Mesothelial cell of epicardium (in vitro differentiated cells): ENCODE measurements around the gene LTN1. TPM values are rescaled to one million over a fixed set of nuclear protein-coding genes. Genes with fewer than 3 reads are reported as not detected.

ENCODE experiments used
- DNase-seq, 2 experiments: peaks; one replicate each; pipeline ENCODE4 v3.0.0; 2021; ENCODE audit warnings: low spot score in 2 of 2; ENCODE audit not compliant: unreplicated experiment in 2 of 2
- H3K27ac Mint-ChIP-seq: 2 replicates; pipeline ENCODE4 v1.8.0; 2021; ENCODE audit warnings: mixed read lengths
- H3K27me3 Mint-ChIP-seq: 2 replicates; pipeline ENCODE4 v1.8.0; 2021; ENCODE audit warnings: low read depth, mixed read lengths
- H3K36me3 Mint-ChIP-seq: 2 replicates; pipeline ENCODE4 v1.8.0; 2021; ENCODE audit warnings: mixed read lengths
- H3K4me1 Mint-ChIP-seq: 2 replicates; pipeline ENCODE4 v1.8.0; 2021; ENCODE audit warnings: mixed read lengths
- H3K4me3 Mint-ChIP-seq: 2 replicates; pipeline ENCODE4 v1.8.0; 2021; ENCODE audit warnings: mild to moderate bottlenecking, moderate library complexity, mixed read lengths
- H3K9me3 Mint-ChIP-seq: 2 replicates; pipeline ENCODE4 v1.8.0; 2021; ENCODE audit warnings: mixed read lengths
- CTCF ChIP-seq: fragments of 200-600 bp; sonication (generic); IDR thresholded peaks from one replicate; pipeline ENCODE4 v1.5.0; 2021; ENCODE audit warnings: antibody characterized with exemption; ENCODE audit not compliant: unreplicated experiment
- total RNA-seq: library from RNA; stranded (reverse); gene quantifications from 3 replicates; pipeline ENCODE4 v1.2.1, GENCODE V29; 2021

LTN1 gene
- total RNA-seq, 1 donor from 2014 or later = 31.1 TPM

DNA sequence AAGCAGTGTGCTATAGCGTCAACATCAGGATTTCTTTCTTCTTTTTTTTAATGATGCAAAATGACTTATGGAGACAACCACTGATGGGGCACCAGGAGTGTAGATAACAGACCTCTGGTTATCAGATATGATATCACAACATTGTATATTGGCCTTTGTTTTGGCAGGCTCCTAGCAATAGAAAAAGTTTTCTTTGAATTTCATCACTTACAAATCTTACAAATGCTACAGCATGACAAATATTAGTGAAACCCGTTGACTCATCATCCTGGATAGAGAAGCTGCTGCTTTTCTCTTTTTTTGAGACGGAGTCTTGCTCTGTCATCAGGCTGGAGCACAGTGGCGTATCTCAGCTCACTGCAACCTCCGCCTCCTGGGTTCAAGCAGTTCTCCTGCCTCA lies 92.9 kb downstream of the LTN1 start:
- no peak overlapping the region for H3K27ac Mint-ChIP-seq
- DNase-seq = no peak
- TF ChIP-seq CTCF = no peak
- no peak overlapping the region for H3K4me3 Mint-ChIP-seq
- peaks cover 9% of the 10 kb centered on the region for H3K27me3 Mint-ChIP-seq
- H3K4me1 Mint-ChIP-seq = peaks cover 4% of the 10 kb centered on the region
- peaks cover 9% of the 10 kb centered on the region for H3K9me3 Mint-ChIP-seq
- peaks cover 2% of the 10 kb centered on the region for H3K36me3 Mint-ChIP-seq

DNA sequence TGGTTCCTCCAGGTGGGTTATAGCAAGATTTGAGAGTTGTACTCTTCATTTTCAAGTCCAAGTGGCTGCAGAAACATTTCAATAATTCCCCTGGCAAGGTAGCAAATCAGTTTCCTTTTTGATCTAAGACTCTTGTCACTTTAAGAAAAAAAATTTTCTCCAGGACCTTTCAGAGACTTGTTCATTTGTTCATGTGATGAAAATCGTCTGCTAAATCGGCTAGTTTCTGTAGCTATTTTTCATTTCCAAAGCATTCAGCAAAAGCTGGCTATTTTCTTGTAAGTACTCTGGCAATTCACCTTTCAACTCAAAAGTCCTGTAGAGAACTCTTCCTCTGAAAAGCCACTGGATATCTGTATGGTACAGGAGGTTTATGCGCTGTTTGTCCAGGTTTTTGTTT lies 93.5 kb downstream of the LTN1 start:
- peaks cover 9% of the 10 kb centered on the region for H3K27me3 Mint-ChIP-seq
- H3K9me3 Mint-ChIP-seq = peaks cover 9% of the 10 kb centered on the region
- peaks cover 4% of the 10 kb centered on the region for H3K4me1 Mint-ChIP-seq
- H3K36me3 Mint-ChIP-seq = peaks cover 2% of the 10 kb centered on the region
- TF ChIP-seq CTCF = no peak
- DNase-seq = no peak
- H3K4me3 Mint-ChIP-seq = no peak overlapping the region
- no peak overlapping the region for H3K27ac Mint-ChIP-seq

- Mint-ChIP-seq H3K9me3 (peaks cover 9% of the 10 kb centered on the region), H3K4me1 (peaks cover 4% of the 10 kb centered on the region), H3K4me3 (no peak overlapping the region), H3K27ac (no peak overlapping the region), H3K36me3 (peaks cover 2% of the 10 kb centered on the region), H3K27me3 (peaks cover 22% of the 10 kb centered on the region)
- no peak for DNase-seq
- no peak for TF ChIP-seq CTCF
Observed at GRCh38 chr21:28893687-28894086, 99.0 kb downstream of the LTN1 start.

- no peak for TF ChIP-seq CTCF
- DNase-seq = no peak
- Mint-ChIP-seq H3K4me3 (no peak overlapping the region), H3K36me3 (peaks cover 2% of the 10 kb centered on the region), H3K9me3 (peaks cover 9% of the 10 kb centered on the region), H3K4me1 (no peaks in the 10 kb centered on the region), H3K27me3 (peaks cover 31% of the 10 kb centered on the region), H3K27ac (no peak overlapping the region)
Observed at GRCh38 chr21:28892199-28893111, 100.2 kb downstream of the LTN1 start.

GRCh38 chr21:28885853-28886177 lies 106.9 kb downstream of the LTN1 start:
- DNase-seq = no peak
- TF ChIP-seq CTCF = no peak
- H3K4me3 Mint-ChIP-seq = peak overlapping the region; percentile 85
- H3K27me3 Mint-ChIP-seq = peaks cover 23% of the 10 kb centered on the region
- H3K9me3 Mint-ChIP-seq = no peaks in the 10 kb centered on the region
- H3K27ac Mint-ChIP-seq = no peak overlapping the region
- H3K4me1 Mint-ChIP-seq = peaks cover 18% of the 10 kb centered on the region
- peaks cover 13% of the 10 kb centered on the region for H3K36me3 Mint-ChIP-seq
